Testis (tissue), 3 donors: Measurements from ENCODE around the gene ARHGAP26. TPM values are rescaled to one million over a fixed set of nuclear protein-coding genes. Genes with fewer than 3 reads are reported as not detected.

Experiments used
- DNase-seq: peaks from one replicate; pipeline ENCODE4 v3.0.0-alpha.2; 2019
- H3K27ac ChIP-seq, 2 donors: fragments of 200-600 bp; sonication (generic); one replicate each; pipeline ENCODE4 v1.5.1; 2019
- H3K27me3 ChIP-seq: fragments of 200-600 bp; sonication (generic); one replicate; pipeline ENCODE4 v1.5.1; 2019
- H3K36me3 ChIP-seq: fragments of 200-600 bp; sonication (generic); one replicate; pipeline ENCODE4 v1.5.1; 2017; ENCODE audit warnings: low read depth; ENCODE audit errors: missing control alignments
- H3K4me1 ChIP-seq: fragments of 200-600 bp; sonication (generic); one replicate; pipeline ENCODE4 v1.5.1; 2019
- H3K4me3 ChIP-seq, 2 donors: fragments of 200-600 bp; sonication (generic); one replicate each; pipeline ENCODE4 v1.5.1; 2017 to 2019
- H3K9me3 ChIP-seq: fragments of 200-600 bp; sonication (generic); one replicate; pipeline ENCODE4 v1.5.1; 2017
- CTCF ChIP-seq, 3 experiments: fragments of 450-650 bp in 2 of 3; fragments of 200-600 bp in 1 of 3; sonication (generic) in 1 of 3; IDR thresholded peaks; one replicate each; pipeline ENCODE4 v1.5.1; 2016 to 2019; ENCODE audit warnings: antibody characterized with exemption in 3 of 3, mild to moderate bottlenecking in 2 of 3, moderate library complexity in 1 of 3
- POLR2A ChIP-seq: fragments of 450-650 bp; IDR thresholded peaks from one replicate; pipeline ENCODE4 v1.6.1; 2017; ENCODE audit warnings: antibody characterized with exemption, mild to moderate bottlenecking, moderate library complexity
- WGBS, 2 donors: methylation state at CpG; one replicate each; pipeline ENCODE4 v1.1.5; 2018; 5-methylcytosine and 5-hydroxymethylcytosine counted together
- intact Hi-C: fragments of 100-400 bp; cut with DNase I; formaldehyde crosslinking; loops from one replicate; pipeline ENCODE4 v1.15.1; 2023; ENCODE audit warnings: low total_unique reads
- polyA plus RNA-seq: library from polyadenylated mRNA; stranded (reverse); fragments of 350-450 nt; fragmentation: Illumina TruSeq; extraction: RNeasy Lipid Tissue Mini Kit (QIAGEN cat#74804); gene quantifications from one replicate; pipeline ENCODE4 v1.2.3, GENCODE V29; 2014; ENCODE audit warnings: low read depth, low replicate concordance; ENCODE audit not compliant: insufficient read depth
- total RNA-seq, 2 donors: library from RNA; depleted of rRNA; stranded (reverse); fragments of >200 nt; gene quantifications; one replicate each; pipeline ENCODE4 v1.2.3, GENCODE V29; 2016

Gene ARHGAP26
- total and polyA plus RNA-seq, 3 donors from 2014 or later, result 33.8 to 98.7 (median 95.7) TPM

GRCh38 chr5:142827934-142828576, 57.9 kb downstream of the ARHGAP26 start:
- intact Hi-C loops, result no loop called here
- H3K27ac ChIP-seq, result peak overlapping the region; percentile 76 to 80
- no peak for DNase-seq
- H3K27me3 ChIP-seq, result no peaks in the 10 kb centered on the region
- 85 to 88% methylated on average over 6 of the region's 6 CpGs for WGBS, 2 donors
- TF ChIP-seq CTCF (IDR thresholded peaks at IDR 0.05) (no peak), POLR2A (no peak)
- no peak overlapping the region for H3K4me3 ChIP-seq
- no peaks in the 10 kb centered on the region for H3K36me3 ChIP-seq
- peaks cover 53% of the 10 kb centered on the region for H3K4me1 ChIP-seq
- H3K9me3 ChIP-seq, result no peaks in the 10 kb centered on the region

GRCh38 chr5:142828797-142829535, 58.8 kb downstream of the ARHGAP26 start:
- no peak for DNase-seq
- Histone ChIP-seq H3K27me3 (no peaks in the 10 kb centered on the region), H3K36me3 (no peaks in the 10 kb centered on the region), H3K27ac (peak overlapping the region; percentile 0 to 27), H3K4me1 (peaks cover 53% of the 10 kb centered on the region), H3K9me3 (no peaks in the 10 kb centered on the region), H3K4me3 (no peak overlapping the region)
- TF ChIP-seq CTCF (IDR thresholded peaks at IDR 0.05) (no peak), POLR2A (no peak)
- WGBS, 2 donors, result 87 to 91% methylated on average over 5 of the region's 5 CpGs
- intact Hi-C loops, result no loop called here

GRCh38 chr5:142829801-142830220, 59.6 kb downstream of the ARHGAP26 start:
- Histone ChIP-seq H3K27me3 (no peaks in the 10 kb centered on the region), H3K4me1 (peaks cover 44% of the 10 kb centered on the region), H3K36me3 (no peaks in the 10 kb centered on the region), H3K9me3 (no peaks in the 10 kb centered on the region), H3K4me3 (no peak overlapping the region), H3K27ac (peak overlapping the region in 1 of 2 donors; percentile 0)
- no peak for DNase-seq
- WGBS, 2 donors, result 74 to 78% methylated on average over 2 of the region's 2 CpGs
- intact Hi-C loops, result no loop called here
- TF ChIP-seq CTCF (IDR thresholded peaks at IDR 0.05) (no peak), POLR2A (no peak)

GRCh38 chr5:142830241-142831008, 60.2 kb downstream of the ARHGAP26 start:
- TF ChIP-seq POLR2A (no peak), CTCF (IDR thresholded peaks at IDR 0.05) (no peak)
- Histone ChIP-seq H3K27ac (peak overlapping the region in 1 of 2 donors; percentile 12), H3K36me3 (no peaks in the 10 kb centered on the region), H3K4me1 (peaks cover 38% of the 10 kb centered on the region), H3K27me3 (no peaks in the 10 kb centered on the region), H3K9me3 (no peaks in the 10 kb centered on the region), H3K4me3 (no peak overlapping the region)
- peak; percentile 54 for DNase-seq
- intact Hi-C loops, result no loop called here
- WGBS, 2 donors, result 58 to 71% methylated on average over 8 of the region's 8 CpGs
